Measurements from ENCODE around the gene TMEM204. TPM values are rescaled to one million over a fixed set of nuclear protein-coding genes. Genes with fewer than 3 reads are reported as not detected.

Gene TMEM204
- total RNA-seq, 4 donors from 2014 or later = 38.5 to 85.3 (median 66.0) TPM

GRCh38 chr16:1551166-1551565 is 17.7 kb downstream of the TMEM204 start:
- H3K36me3 ChIP-seq = peaks cover 32 to 63% of the 10 kb centered on the region in 2 donors
- no peak for TF ChIP-seq POLR2A (IDR thresholded peaks at IDR 0.05)
- no peak for TF ChIP-seq CTCF (IDR thresholded peaks at IDR 0.05)
- peaks cover 9 to 44% of the 10 kb centered on the region in 2 donors for H3K4me1 ChIP-seq
- DNase-seq = no peak
- H3K27me3 ChIP-seq = no peaks in the 10 kb centered on the region
- 89 to 90% methylated on average over 12 of the region's 12 CpGs for WGBS, 2 donors
- peak overlapping the region in 1 of 3 donors; percentile 40 for H3K27ac ChIP-seq
- intact Hi-C loops (cut with DNase I) = no loop called here
- H3K9me3 ChIP-seq = no peaks in the 10 kb centered on the region
- no peak overlapping the region for H3K4me3 ChIP-seq (replicated peaks in 1 of 3)

GRCh38 chr16:1552129-1552528 is 18.7 kb downstream of the TMEM204 start:
- peaks cover 9 to 36% of the 10 kb centered on the region in 2 donors for H3K4me1 ChIP-seq

GRCh38 chr16:1553946-1554825 is 20.7 kb downstream of the TMEM204 start:
- Histone ChIP-seq H3K27me3 (no peaks in the 10 kb centered on the region), H3K4me1 (peaks cover 3 to 18% of the 10 kb centered on the region in 2 donors), H3K36me3 (peaks cover 53 to 77% of the 10 kb centered on the region in 2 donors), H3K9me3 (no peaks in the 10 kb centered on the region), H3K27ac (no peak overlapping the region), H3K4me3 (replicated peaks in 1 of 3) (no peak overlapping the region)
- WGBS, 2 donors = 91% methylated on average over 18 to 19 of the region's 19 CpGs
- intact Hi-C loops (cut with DNase I) = no loop called here
- no peak for DNase-seq
- TF ChIP-seq CTCF (IDR thresholded peaks at IDR 0.05) (no peak), POLR2A (IDR thresholded peaks at IDR 0.05) (no peak)

More at GRCh38 chr16:1552129-1552528, 18.7 kb downstream of the TMEM204 start:
- peaks cover 37 to 66% of the 10 kb centered on the region in 2 donors for H3K36me3 ChIP-seq
- 83 to 92% methylated on average over 13 to 14 of the region's 15 CpGs for WGBS, 2 donors
- no peak overlapping the region for H3K4me3 ChIP-seq (replicated peaks in 1 of 3)
- intact Hi-C loops (cut with DNase I) = no loop called here
- no peaks in the 10 kb centered on the region for H3K9me3 ChIP-seq
- TF ChIP-seq CTCF (IDR thresholded peaks at IDR 0.05) = no peak
- no peak for TF ChIP-seq POLR2A (IDR thresholded peaks at IDR 0.05)
- DNase-seq = no peak
- peak overlapping the region in 2 of 3 donors; percentile 17 to 23 for H3K27ac ChIP-seq
- no peaks in the 10 kb centered on the region for H3K27me3 ChIP-seq

GRCh38 chr16:1554826-1555445 is 21.5 kb downstream of the TMEM204 start:
- 95 to 96% methylated on average over 33 to 34 of the region's 34 CpGs for WGBS, 2 donors
- no peaks in the 10 kb centered on the region for H3K27me3 ChIP-seq
- intact Hi-C loops (cut with DNase I) = no loop called here
- H3K36me3 ChIP-seq = peaks cover 60 to 83% of the 10 kb centered on the region in 2 donors
- H3K27ac ChIP-seq = no peak overlapping the region
- no peak for TF ChIP-seq CTCF (IDR thresholded peaks at IDR 0.05)
- no peak for TF ChIP-seq POLR2A (IDR thresholded peaks at IDR 0.05)
- H3K4me1 ChIP-seq = peaks cover under 1 to 13% of the 10 kb centered on the region in 2 donors
- no peaks in the 10 kb centered on the region for H3K9me3 ChIP-seq
- no peak for DNase-seq
- H3K4me3 ChIP-seq (replicated peaks in 1 of 3) = no peak overlapping the region

GRCh38 chr16:1556254-1556653 is 22.8 kb downstream of the TMEM204 start:
- peaks cover 0 to 1% of the 10 kb centered on the region in 2 donors for H3K4me1 ChIP-seq
- no peak for TF ChIP-seq POLR2A (IDR thresholded peaks at IDR 0.05)
- no peak for TF ChIP-seq CTCF (IDR thresholded peaks at IDR 0.05)
- DNase-seq = no peak
- no peak overlapping the region for H3K27ac ChIP-seq
- 80 to 94% methylated on average over 13 of the region's 13 CpGs for WGBS, 2 donors
- H3K27me3 ChIP-seq = no peaks in the 10 kb centered on the region
- H3K4me3 ChIP-seq (replicated peaks in 1 of 3) = no peak overlapping the region
- peaks cover 65 to 84% of the 10 kb centered on the region in 2 donors for H3K36me3 ChIP-seq
- H3K9me3 ChIP-seq = no peaks in the 10 kb centered on the region
- intact Hi-C loops (cut with DNase I) = no loop called here

Data from thyroid gland (tissue), 4 donors.